ENCODE measurements around the gene RRP36.

DNA sequence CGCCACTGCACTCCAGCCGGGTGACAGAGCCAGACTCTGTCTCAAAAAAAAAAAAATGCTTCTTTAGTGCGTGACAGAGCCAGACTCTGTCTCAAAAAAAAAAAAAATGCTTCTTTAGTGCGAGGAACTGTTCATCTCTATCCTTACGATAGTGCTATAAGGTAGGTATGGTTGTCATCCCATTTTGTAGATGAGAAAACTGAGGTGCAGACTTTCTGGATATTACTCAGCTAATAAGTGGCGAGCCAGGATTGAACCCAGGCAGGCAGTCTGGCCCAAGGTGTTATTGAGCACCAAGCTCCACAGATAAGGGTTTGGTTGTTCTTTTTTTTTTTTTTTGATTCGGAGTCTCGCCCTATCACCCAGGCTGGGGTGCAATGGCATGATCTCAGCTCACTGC is 19.6 kb upstream of the RRP36 start:
- TF ChIP-seq, protein P1, sequence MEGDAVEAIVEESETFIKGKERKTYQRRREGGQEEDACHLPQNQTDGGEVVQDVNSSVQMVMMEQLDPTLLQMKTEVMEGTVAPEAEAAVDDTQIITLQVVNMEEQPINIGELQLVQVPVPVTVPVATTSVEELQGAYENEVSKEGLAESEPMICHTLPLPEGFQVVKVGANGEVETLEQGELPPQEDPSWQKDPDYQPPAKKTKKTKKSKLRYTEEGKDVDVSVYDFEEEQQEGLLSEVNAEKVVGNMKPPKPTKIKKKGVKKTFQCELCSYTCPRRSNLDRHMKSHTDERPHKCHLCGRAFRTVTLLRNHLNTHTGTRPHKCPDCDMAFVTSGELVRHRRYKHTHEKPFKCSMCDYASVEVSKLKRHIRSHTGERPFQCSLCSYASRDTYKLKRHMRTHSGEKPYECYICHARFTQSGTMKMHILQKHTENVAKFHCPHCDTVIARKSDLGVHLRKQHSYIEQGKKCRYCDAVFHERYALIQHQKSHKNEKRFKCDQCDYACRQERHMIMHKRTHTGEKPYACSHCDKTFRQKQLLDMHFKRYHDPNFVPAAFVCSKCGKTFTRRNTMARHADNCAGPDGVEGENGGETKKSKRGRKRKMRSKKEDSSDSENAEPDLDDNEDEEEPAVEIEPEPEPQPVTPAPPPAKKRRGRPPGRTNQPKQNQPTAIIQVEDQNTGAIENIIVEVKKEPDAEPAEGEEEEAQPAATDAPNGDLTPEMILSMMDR (IDR thresholded peaks at IDR 0.05; ENCODE audit: low read depth, low read length, missing input control): no peak
- TF ChIP-seq ZBTB33 (IDR thresholded peaks at IDR 0.05) (no peak), RAD21 (IDR thresholded peaks at IDR 0.05) (no peak), YY1 (IDR thresholded peaks at IDR 0.05) (no peak), GABPA (IDR thresholded peaks at IDR 0.05 in 1 of 2, conservative IDR thresholded peaks at IDR 0.05 in 1 of 2) (no peak), SP1 (IDR thresholded peaks at IDR 0.05) (no peak), JUND (IDR thresholded peaks at IDR 0.05) (no peak), TAF1 (conservative IDR thresholded peaks at IDR 0.05) (no peak), NR2F2 (IDR thresholded peaks at IDR 0.05) (no peak)
- TF ChIP-seq, protein P2, sequence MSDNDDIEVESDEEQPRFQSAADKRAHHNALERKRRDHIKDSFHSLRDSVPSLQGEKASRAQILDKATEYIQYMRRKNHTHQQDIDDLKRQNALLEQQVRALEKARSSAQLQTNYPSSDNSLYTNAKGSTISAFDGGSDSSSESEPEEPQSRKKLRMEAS (IDR thresholded peaks at IDR 0.05): no peak
- TF ChIP-seq, protein P3, sequence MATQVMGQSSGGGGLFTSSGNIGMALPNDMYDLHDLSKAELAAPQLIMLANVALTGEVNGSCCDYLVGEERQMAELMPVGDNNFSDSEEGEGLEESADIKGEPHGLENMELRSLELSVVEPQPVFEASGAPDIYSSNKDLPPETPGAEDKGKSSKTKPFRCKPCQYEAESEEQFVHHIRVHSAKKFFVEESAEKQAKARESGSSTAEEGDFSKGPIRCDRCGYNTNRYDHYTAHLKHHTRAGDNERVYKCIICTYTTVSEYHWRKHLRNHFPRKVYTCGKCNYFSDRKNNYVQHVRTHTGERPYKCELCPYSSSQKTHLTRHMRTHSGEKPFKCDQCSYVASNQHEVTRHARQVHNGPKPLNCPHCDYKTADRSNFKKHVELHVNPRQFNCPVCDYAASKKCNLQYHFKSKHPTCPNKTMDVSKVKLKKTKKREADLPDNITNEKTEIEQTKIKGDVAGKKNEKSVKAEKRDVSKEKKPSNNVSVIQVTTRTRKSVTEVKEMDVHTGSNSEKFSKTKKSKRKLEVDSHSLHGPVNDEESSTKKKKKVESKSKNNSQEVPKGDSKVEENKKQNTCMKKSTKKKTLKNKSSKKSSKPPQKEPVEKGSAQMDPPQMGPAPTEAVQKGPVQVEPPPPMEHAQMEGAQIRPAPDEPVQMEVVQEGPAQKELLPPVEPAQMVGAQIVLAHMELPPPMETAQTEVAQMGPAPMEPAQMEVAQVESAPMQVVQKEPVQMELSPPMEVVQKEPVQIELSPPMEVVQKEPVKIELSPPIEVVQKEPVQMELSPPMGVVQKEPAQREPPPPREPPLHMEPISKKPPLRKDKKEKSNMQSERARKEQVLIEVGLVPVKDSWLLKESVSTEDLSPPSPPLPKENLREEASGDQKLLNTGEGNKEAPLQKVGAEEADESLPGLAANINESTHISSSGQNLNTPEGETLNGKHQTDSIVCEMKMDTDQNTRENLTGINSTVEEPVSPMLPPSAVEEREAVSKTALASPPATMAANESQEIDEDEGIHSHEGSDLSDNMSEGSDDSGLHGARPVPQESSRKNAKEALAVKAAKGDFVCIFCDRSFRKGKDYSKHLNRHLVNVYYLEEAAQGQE (IDR thresholded peaks at IDR 0.05): no peak
- TF ChIP-seq, protein P4, sequence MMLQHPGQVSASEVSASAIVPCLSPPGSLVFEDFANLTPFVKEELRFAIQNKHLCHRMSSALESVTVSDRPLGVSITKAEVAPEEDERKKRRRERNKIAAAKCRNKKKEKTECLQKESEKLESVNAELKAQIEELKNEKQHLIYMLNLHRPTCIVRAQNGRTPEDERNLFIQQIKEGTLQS (IDR thresholded peaks at IDR 0.05): no peak
